Nephron (organoid): ENCODE measurements around the gene DZANK1.
"Not testable (repeated sequence)": the region's sequence is repeated elsewhere in the genome, so short reads cannot be mapped to it uniquely, and the experiment has no call there.

Experiments used
- H3K27ac Mint-ChIP-seq, 3 experiments: 2 replicates each; pipeline ENCODE4 v1.8.0; 2020; ENCODE audit warnings: mixed read lengths in 3 of 3, mild to moderate bottlenecking in 2 of 3, moderate library complexity in 1 of 3
- H3K27me3 Mint-ChIP-seq: 2 replicates; pipeline ENCODE4 v1.8.0; 2021; ENCODE audit warnings: low read depth, mild to moderate bottlenecking, moderate library complexity, mixed read lengths
- H3K36me3 Mint-ChIP-seq: 2 replicates; pipeline ENCODE4 v1.8.0; 2020; ENCODE audit warnings: low read depth, mixed read lengths
- H3K4me1 Mint-ChIP-seq: 2 replicates; pipeline ENCODE4 v1.8.0; 2020; ENCODE audit warnings: mixed read lengths
- H3K4me3 Mint-ChIP-seq, 3 experiments: 2 replicates each; pipeline ENCODE4 v1.8.0; 2020; ENCODE audit warnings: mild to moderate bottlenecking in 3 of 3, mixed read lengths in 3 of 3, moderate library complexity in 2 of 3
- H3K9me3 Mint-ChIP-seq: 2 replicates; pipeline ENCODE4 v1.8.0; 2020; ENCODE audit warnings: mixed read lengths
- CTCF ChIP-seq, 3 experiments: fragments of 200-600 bp; sonication (generic); IDR thresholded peaks; one replicate each; pipeline ENCODE4 v1.5.0; 2021; ENCODE audit warnings: antibody characterized with exemption in 3 of 3; ENCODE audit not compliant: unreplicated experiment in 3 of 3

The DZANK1 gene

GRCh38 chr20:18391686-18392085 lies 75.1 kb downstream of the DZANK1 start:
- H3K27me3 Mint-ChIP-seq: peaks cover 4% of the 10 kb centered on the region
- no peak overlapping the region for H3K27ac Mint-ChIP-seq
- peaks cover 11% of the 10 kb centered on the region for H3K4me1 Mint-ChIP-seq
- peaks cover 18% of the 10 kb centered on the region for H3K36me3 Mint-ChIP-seq
- H3K9me3 Mint-ChIP-seq: no peaks in the 10 kb centered on the region
- no peak for TF ChIP-seq CTCF (IDR thresholded peaks at IDR 0.05; ENCODE audit: unreplicated experiment in 3 of 3)
- no peak overlapping the region for H3K4me3 Mint-ChIP-seq

- H3K36me3 Mint-ChIP-seq: peaks cover 13% of the 10 kb centered on the region
- H3K9me3 Mint-ChIP-seq: no peaks in the 10 kb centered on the region
- no peaks in the 10 kb centered on the region for H3K4me1 Mint-ChIP-seq
- peaks cover 4% of the 10 kb centered on the region for H3K27me3 Mint-ChIP-seq
- no peak overlapping the region for H3K4me3 Mint-ChIP-seq
- no peak overlapping the region for H3K27ac Mint-ChIP-seq
- no peak for TF ChIP-seq CTCF (IDR thresholded peaks at IDR 0.05; ENCODE audit: unreplicated experiment in 3 of 3)
Observed at GRCh38 chr20:18390201-18390600, 76.6 kb downstream of the DZANK1 start.

- Mint-ChIP-seq H3K27me3 (peaks cover 4% of the 10 kb centered on the region), H3K36me3 (peaks cover 13% of the 10 kb centered on the region), H3K27ac (no peak overlapping the region), H3K4me3 (no peak overlapping the region), H3K9me3 (no peaks in the 10 kb centered on the region), H3K4me1 (no peaks in the 10 kb centered on the region)
- no peak for TF ChIP-seq CTCF (IDR thresholded peaks at IDR 0.05; ENCODE audit: unreplicated experiment in 3 of 3)
Observed at GRCh38 chr20:18388860-18389259, 78.0 kb downstream of the DZANK1 start.

- Mint-ChIP-seq H3K27ac (no peak overlapping the region), H3K4me1 (no peaks in the 10 kb centered on the region), H3K9me3 (no peaks in the 10 kb centered on the region), H3K4me3 (no peak overlapping the region), H3K27me3 (no peaks in the 10 kb centered on the region), H3K36me3 (no peaks in the 10 kb centered on the region)
- TF ChIP-seq CTCF (IDR thresholded peaks at IDR 0.05; ENCODE audit: unreplicated experiment in 3 of 3): no peak
Observed at GRCh38 chr20:18380908-18381529, 85.8 kb downstream of the DZANK1 start.

- H3K27ac Mint-ChIP-seq: no peak overlapping the region
- H3K9me3 Mint-ChIP-seq: peaks cover 3% of the 10 kb centered on the region
- H3K4me1 Mint-ChIP-seq: no peaks in the 10 kb centered on the region
- H3K36me3 Mint-ChIP-seq: no peaks in the 10 kb centered on the region
- no peak for TF ChIP-seq CTCF (IDR thresholded peaks at IDR 0.05; ENCODE audit: unreplicated experiment in 3 of 3)
- no peak overlapping the region for H3K4me3 Mint-ChIP-seq
- no peaks in the 10 kb centered on the region for H3K27me3 Mint-ChIP-seq
Observed at GRCh38 chr20:18377896-18378481, 88.8 kb downstream of the DZANK1 start.

GRCh38 chr20:18375551-18375950 lies 91.3 kb downstream of the DZANK1 start:
- not testable (repeated sequence) for H3K36me3 Mint-ChIP-seq, H3K4me3 Mint-ChIP-seq, H3K27me3 Mint-ChIP-seq, H3K9me3 Mint-ChIP-seq, H3K4me1 Mint-ChIP-seq, H3K27ac Mint-ChIP-seq
